Pulmonary artery endothelial cell (primary cell): ENCODE results near the gene LYST. TPM values are rescaled to one million over a fixed set of nuclear protein-coding genes. Genes with fewer than 3 reads are reported as not detected.
"Not testable (repeated sequence)": the region's sequence is repeated elsewhere in the genome, so short reads cannot be mapped to it uniquely, and the experiment has no call there.

Experiments
- DNase-seq: peaks from one replicate; pipeline ENCODE4 v3.0.0-alpha.2; 2011; ENCODE audit warnings: low read depth, low spot score
- total RNA-seq: library from RNA; depleted of rRNA; stranded (reverse); fragments of >200 nt; gene quantifications from 2 replicates; pipeline ENCODE4 v1.2.3, GENCODE V29; 2014

LYST gene
- total RNA-seq, 1 donor from 2014 or later = 10.0 TPM

DNA sequence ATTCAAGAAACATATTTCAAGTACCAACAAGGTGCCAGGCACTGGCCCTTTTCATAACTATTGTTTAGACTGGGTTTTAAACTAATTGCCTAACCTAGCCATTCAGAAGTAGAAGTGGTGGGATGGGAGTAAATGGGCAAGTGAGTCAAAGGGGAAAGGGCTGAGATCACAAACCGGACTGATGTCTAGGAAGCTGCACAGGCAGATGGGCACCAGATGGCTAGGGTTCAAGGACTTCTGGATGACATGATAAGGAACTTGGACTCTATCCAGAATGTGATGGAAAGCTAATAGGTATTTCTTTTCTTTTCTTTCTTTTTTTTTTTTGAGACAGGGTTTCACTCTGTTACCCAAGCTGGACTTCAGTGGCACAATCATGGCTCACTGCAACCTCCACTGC, 46.6 kb downstream of the LYST start:
- no peak for DNase-seq

DNA sequence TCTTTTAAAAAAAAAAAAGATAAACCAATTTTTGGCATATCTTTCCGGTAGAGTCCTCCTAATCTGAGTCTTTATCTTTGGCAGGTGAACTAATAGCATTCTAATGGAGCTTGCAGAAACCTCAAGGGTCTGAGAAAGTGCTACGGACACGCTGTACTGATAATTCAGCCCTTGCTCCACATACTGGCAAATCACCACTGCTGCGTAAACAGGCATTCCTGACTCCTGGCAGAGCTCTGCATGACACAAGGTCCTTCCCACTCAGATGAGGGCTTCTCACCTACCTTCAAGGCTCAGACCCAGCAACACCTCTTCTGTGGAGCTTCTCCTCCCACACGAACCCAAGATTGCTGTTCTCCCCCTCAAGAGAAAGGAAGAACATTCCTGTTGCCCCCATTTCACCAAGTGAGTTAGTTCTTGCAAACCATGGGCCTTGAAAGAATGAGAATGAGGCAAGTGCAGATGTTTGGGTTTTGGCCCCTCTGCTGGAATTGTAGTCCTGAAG, 48.0 kb downstream of the LYST start:
- DNase-seq = no peak

DNA sequence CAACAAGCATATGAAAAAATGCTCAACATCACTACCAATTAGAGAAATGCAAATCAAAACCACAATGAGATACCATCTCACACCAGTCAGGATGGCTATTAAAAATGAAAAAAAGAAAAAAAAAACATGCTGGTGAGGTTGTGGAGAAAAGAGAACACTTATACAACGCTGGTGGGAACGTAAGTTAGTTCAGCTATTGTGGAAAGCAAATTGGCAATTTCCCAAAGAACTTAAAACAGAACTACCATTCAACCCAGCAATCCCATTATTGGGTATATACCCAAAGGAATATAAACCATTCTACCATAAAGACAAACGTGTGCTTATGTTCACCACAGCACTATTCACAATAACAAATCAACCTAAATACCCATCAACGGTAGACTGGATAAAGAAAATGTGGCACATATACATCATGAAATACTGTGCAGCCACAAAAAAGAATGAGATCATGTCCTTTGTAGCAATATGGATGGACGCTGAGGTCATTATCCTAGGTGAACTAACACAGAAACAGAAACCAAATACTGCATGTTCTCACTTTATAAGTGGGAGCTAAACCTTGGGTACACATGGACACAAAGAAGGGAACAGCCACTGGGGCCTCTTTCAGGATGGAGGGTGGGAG, 49.5 kb downstream of the LYST start:
- DNase-seq = no peak

DNA sequence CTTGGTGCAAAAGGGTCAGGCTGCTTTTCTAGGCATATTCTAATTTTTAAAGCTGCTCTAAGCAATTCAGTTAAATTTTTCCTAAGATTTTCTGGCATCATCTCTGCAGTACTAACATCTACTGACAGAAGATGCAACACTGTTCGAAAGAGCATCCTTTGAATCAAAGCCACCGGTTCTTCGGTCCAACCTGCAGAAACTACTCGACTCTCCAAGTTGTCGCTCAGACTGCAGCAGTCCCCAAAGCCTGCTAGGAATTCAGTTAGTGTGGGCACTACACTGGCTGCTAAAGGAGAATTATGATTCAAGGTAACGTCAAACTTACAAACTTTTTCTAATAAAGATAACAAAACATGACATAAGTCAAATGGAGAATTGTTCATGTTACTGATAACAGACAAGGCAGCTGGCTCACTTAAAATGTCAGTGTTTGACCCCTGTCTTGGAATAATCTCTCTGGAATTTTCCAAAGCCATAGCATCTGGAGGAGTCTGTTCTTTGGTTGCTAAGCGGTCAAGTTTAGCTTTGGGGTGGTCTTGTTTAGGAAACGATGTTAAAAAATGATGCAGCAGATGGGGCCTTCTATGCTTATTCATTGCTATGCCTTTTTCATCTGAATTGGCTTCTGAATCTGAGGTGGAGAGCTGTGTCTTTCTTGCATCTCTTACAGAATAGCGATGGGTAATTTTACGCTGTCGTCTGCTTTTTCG, 56.9 kb downstream of the LYST start:
- no peak for DNase-seq

DNA sequence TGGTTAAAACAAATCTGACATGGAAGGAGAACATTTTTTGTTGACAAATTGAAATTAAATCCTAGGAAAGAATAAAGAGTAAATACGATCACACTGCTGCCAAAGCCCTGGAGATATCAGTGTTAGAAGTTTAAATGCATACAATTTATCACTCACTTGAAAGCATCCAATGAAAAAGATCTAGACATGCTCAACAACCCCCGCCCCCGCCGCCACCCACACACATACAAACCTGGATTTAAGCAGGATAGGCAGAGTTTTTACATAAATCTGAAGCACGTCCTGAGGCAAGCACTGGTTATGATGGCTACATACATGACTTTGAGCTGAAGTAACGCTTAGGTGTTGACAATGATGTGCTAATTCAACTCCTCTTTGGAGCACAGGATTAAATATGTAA, 58.5 kb downstream of the LYST start:
- no peak for DNase-seq

DNA sequence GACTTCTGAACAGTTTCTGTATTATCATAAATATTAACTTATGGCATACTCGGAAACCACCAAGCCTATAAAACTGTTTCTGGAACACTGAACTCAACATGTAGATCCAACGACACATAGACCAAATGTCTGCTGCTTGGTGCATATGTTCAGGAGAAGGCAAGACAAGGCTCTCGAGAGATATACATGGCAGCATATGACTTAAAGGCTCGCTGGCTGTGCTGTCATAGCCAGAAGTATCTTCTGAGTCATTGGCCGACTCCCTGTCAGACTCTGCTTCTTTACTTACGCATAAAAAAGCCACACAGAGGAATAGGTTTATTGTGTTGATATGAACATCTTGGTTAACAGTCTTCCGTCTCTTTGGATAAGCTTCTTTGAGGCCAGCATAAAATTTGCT, 60.6 kb downstream of the LYST start:
- DNase-seq = no peak

DNA sequence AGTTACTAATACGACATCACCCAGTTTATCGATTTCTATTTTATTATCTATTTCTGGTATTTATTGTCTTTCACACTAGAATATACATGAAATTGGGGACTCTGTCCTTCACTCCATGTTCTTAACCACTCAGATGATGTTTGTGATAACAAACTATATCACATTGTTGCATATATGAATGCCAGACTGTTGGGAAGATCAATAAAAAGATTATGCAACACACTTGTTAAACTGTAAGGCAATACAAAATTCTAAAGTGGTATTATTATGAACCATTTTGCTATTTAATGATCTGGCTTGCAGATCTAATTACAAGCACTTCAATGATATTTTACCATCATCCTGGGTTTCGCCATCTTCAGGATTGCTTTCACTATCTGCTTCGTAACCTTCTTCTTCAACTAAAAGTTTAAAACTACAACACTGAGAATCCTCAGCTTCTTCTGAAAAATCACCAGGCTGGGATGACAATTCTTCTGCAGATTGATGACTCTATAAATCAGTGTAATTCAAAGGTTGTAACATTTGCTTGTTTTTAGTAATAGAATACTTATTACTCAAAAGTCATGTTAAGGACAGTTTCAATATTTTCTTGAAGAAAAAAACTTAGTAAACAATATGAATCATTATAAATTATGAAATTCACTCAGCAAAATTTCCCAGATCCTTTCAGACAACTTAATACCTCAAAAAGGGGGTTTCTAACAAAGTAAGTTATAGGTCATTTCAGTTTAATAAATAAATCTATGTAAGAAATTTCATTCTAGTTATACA, 63.9 kb downstream of the LYST start:
- no peak for DNase-seq

DNA sequence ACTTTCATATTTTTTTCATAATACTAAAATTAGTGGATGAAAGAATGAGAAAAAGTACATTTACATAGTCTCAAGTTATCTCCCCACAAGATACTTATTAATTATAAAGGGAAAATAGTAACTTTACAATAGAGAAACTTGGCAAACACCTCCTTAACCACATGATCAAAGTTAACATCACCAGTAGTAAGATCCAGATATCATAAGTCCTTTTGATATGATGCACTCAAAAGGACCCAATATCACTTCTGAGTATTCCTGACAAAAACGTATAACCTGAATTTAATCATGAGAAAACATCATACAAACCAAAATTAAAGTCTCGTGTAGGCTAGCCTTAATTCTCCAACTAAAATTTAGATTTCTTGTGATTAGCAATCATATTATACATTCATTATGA, 67.4 kb downstream of the LYST start:
- DNase-seq = no peak

DNA sequence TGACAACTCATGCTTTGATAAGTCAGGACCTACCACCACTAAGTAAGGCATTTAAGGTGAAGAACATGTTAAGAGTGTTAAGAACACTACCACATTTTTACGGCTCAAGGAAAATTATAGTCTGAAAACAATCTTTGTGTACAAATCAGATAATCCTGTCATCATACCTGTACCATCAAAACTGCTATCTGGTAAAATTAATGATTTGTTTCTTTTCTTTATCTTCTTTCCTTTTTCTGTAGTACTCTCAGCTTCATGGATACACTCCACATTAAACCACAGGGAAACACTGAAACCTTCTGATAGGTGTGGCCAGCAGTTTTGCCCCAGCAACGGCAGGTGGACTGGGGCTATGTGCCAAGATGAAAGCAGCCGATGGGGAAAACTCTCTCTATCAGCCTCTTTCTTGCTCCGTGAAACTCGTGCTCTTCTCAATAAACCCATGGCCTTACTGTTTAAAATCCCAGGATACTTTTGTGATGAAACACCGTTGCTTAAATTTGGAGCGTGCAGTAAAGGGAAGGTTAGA, 75.1 kb downstream of the LYST start:
- DNase-seq = no peak

DNA sequence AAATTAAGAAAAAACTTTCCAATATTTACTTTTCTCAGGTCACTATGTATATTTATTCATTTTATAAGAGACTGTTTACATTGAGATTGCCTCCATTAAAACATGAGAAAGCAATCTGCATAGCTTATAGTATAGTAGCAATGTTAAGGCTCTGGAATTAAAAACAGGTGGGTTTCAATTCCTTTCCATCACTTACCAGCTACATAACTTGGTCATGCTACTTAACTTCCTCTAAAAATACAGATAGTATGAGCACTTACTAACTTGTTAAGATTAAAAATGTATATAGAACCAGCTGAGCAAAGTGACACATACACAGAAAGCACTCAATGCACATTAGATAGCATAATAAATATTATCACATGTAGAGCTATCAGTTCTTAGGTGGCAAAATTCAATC, 76.6 kb downstream of the LYST start:
- DNase-seq = no peak

DNA sequence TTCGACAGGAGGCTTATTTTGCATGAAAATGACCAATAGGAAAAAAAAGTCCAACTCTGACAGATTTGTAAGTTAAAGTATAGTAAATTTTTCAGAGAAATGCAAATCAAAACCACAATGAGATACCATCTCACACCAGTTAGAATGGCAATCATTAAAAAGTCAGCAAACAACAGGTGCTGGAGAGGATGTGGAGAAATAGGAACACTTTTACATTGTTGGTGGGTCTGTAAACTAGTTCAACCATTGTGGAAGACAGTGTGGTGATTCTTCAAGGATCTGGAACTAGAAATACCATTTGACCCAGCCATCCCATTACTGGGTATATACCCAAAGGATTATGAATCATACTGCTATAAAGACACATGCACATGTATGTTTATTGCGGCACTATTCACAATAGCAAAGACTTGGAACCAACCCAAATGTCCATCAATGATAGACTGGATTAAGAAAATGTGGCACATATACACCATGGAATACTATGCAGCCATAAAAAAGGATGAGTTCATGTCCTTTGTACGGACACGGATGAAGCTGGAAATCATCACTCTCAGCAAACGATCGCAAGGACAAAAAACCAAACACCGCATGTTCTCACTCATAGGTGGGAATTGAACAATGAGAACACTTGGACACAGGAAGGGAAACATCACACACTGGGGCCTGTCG, 80.3 kb downstream of the LYST start:
- not testable (repeated sequence) for DNase-seq

DNA sequence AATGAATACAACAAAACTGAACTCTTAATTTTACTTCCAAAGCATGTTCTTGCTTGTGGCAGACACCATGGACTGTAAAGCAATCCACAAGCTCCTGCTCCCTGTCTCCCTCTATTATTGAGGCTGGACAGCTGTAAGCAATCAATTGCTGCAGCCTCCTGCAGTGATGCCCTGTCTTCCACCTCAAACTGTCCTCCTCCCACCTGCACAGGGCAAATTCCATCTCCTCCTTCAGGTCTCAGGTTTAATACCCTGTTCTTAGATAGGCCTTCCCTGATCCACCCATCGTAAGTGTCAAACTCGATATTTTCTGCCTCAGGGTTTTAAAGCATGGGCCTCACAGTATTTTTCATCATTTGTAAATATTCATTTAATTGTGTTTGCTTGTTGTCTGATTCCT, 81.8 kb downstream of the LYST start:
- DNase-seq = no peak

DNA sequence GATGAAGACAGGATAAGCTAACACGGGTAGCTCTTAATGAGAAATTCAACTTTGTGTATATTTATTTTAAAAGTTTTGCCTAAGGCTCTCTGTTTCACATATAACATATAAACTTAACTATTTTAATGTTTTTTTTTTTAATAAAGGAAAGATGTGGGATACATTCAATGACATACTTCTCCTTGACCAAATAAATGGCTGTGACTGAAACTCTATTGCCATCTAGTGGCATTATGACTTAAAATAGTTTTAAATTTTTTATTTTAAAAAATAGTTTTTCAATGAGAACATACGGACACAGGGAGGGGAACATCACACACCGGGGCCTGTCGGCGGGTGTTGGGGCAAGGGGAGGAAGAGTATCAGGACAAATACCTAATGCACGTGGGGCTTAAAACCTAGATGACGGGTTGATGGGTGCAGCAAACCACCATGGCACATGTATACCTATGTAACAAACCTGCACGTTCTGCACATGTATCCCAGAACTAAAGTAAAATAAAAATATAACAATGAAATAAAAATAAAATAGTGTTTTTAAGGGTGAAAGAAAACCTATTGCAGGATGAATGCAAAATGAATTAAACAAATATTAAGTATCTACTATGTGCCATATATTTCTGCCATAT, 83.4 kb downstream of the LYST start:
- no peak for DNase-seq

DNA sequence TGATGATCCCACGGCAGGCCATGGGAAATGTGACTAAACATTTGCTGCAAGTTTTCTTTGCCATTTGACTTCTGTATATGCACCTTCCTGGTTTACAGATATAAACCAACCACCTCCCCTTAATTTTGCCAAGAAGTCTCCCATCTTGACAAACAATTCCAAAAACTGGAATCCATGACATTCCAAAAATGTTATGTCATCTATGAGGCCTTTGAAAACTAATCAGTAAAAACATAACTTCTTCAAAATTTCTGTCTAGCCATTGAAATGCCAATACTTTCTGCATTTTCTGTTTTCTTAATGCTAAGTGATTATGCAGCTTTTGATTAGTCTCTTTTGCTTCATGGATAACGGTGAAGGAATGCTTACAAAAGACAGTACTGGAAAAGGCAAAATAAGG, 84.1 kb downstream of the LYST start:
- DNase-seq = no peak

DNA sequence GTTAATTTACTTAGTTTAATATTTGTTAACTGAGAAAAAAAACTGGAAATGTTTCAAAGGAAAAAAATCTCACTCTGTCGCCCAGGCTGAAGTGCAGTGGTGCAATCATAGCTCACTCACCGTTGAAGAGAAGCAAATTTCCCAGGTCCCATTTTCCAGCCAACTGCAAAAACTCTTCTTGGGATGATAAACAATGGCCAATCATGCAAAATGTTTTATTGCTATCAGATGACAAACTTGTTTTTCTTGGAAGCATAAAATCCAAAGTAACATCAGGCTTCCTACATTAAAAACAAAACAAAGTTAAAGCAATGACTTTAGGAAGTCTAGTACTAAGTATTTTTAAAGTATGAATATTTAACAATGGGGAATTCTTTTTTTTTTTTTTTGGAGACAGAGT, 84.9 kb downstream of the LYST start:
- no peak for DNase-seq

DNA sequence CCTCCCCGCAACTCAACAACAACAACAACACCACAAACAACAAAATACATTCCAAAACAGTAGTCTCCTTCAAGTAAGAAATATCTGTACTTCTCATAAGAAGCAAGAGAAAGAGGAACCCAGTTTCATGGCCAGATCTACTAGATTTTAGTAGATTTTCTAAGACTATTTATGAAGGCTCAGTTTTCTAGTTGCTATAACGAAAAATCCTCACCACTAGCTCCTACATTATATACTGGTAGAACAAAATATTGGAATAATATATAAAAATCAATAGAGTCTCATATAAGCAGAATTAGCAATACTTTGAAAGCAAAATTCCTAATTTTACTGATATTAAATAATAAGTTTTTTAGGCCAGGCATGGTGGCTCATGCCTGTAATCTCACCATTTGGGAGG, 86.9 kb downstream of the LYST start:
- DNase-seq = no peak

DNA sequence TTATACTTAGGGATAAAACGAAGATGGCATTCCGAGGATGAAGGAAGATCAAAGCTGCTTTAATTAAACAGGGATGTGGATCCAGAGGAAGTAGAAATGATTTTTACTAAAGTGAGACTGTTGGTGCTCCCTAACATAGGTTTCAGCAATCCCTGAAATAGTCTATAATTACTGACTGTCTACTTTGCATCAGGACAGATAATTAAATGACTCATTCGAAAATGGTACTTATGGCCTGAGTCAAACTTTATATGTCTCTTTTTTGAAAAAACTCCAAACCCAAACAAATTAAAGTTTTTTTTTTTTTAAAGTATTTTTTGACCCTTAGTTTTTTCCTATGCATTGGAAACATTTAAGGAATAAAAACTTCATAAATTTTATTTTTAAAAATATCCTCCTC, 90.3 kb downstream of the LYST start:
- no peak for DNase-seq

DNA sequence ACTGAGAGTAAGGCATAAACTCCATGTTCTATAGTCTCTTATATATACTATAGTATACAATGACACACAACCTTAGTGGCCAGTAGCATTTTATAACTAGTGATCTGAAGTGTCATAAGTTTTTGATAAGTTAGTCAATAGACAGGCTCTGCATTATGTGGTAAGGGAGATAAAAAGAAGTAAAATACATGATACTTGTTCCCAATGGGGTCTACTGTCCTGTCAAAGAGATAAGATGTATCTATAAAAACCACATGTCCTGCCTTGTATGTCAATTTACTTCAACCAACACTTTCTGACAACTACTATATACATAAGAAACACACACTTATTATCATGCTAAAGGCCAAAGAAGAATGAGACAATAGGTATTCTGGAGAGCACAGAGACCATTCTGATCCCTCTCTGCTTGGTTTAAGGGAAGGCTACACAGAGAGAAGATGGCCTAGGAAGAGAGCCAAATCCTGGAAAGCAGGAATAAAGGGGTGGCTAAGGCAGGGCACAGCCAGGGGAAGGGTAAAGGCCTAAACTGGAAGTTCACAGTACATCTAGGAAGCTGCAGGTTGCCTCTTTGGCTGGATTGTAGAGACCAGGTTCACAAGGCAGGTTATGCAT, 91.4 kb downstream of the LYST start:
- no peak for DNase-seq

DNA sequence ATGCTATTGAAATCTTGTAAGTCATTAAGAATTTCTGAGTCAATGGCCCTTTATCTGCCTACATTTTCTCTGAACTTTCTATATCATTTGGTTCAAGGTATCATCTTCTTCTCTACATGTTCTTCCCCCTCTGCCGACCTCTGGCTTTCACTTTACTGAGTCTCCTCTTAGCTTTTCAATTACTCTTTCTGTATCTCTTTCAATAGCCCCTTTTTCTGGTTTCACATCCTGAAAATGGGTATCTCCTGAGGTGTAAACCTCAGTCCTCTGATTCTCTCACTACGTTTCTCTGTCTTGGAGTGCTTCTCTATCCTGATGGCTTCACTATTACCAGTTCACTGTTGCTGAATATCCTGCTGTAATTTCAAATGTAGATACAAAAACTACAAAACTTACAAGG, 98.9 kb downstream of the LYST start:
- DNase-seq = no peak

DNA sequence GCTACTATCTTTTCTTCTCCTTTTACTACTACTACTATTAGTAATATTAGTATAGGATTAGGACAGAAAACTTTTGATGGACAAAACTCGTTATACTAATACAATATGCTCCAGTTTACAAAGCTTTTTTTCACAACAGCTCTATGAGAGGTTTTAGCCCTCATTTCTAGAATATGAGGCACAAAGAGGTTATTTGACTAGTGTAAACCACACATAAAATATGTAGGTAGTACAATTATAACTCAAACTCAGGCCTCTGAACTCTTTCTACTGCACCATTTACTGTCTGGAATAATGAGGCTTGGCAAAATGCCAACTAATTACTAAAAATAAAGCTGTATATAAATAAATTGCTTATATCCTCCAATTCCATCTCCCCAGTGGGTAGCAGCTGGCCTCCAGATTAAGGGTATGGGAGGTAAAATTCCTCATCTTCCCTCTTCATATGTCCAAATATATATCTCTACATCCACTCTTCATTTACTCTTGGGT, 99.9 kb downstream of the LYST start:
- DNase-seq = no peak

DNA sequence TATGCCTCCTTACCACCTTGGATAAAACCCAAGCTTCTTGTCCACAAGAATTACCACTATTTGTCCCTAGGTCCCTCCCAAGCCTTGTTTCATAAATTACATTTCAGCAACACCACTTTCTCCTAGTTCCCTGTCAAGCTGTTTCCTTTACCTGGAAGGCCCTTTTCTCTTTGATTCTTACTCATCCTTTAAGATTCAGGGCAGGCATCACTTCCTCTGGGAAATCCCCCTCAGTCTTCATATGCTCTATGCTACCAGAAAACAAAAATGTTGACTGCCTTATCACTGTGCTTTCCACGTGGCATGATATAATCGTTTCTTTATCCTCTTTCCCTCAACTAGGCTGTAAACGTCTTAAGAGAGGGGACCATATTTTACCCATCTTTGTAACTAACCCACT, 102.7 kb downstream of the LYST start:
- no peak for DNase-seq
